Measurements from ENCODE around the gene PTN.

DNA sequence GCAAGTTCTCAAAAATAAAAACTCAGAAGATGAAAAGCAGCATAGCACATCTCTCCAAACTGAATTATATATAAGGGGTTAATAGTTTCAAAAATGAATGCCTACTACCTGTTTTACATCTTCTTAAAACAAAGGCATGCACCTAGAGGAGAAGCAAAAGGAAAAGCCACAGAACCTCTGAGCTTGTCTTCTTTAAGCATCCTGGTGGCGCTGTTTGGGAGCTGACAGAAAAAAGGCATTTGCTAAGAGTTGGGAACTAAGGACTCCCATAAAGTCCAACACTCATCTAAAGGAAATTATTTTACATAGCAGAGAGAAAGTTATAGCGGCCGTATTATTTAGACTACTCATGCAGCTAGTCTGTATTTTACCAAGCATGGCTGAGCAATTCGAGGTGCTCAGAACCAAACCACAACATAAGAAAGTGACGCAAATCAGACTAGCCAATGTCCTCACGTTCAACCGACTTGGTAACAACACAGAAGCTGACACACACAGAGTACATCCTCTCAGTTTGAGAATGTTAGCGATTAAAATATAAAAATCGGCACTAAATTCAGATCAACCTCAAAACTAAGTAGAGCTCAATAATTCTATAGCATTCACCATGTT, 38.8 kb downstream of the PTN start:
- TF ChIP-seq POLR2AphosphoS5 (IDR thresholded peaks at IDR 0.05; ENCODE audit: low read depth, low read length) (no peak), POLR2A (IDR thresholded peaks at IDR 0.05; ENCODE audit: low read depth, low read length) (no peak)

Data from GM12892 (cell line).